ENCODE measurements around the gene INPP4B.

DNA sequence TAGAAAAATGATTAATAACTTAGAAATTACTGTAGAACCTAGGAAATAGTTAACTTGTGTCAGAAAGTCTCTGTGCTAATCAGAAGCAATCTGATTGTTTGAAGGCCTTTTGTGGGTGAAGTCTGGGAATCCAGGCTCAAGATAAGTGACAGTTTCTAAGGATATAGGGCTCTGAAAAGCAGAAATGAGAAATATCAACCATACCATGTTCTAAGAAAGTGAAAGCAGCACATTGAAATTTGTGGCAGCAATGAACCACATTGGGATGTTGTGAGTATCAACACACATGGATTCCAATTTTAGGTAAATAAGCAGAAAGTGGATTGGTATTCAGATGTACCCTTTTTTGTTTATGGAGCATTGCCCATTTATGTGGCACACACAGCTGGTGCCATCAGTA is 745.2 kb downstream of the INPP4B start:
- no peak for TF ChIP-seq POLR2A (IDR thresholded peaks at IDR 0.05)
- TF ChIP-seq, protein P1, sequence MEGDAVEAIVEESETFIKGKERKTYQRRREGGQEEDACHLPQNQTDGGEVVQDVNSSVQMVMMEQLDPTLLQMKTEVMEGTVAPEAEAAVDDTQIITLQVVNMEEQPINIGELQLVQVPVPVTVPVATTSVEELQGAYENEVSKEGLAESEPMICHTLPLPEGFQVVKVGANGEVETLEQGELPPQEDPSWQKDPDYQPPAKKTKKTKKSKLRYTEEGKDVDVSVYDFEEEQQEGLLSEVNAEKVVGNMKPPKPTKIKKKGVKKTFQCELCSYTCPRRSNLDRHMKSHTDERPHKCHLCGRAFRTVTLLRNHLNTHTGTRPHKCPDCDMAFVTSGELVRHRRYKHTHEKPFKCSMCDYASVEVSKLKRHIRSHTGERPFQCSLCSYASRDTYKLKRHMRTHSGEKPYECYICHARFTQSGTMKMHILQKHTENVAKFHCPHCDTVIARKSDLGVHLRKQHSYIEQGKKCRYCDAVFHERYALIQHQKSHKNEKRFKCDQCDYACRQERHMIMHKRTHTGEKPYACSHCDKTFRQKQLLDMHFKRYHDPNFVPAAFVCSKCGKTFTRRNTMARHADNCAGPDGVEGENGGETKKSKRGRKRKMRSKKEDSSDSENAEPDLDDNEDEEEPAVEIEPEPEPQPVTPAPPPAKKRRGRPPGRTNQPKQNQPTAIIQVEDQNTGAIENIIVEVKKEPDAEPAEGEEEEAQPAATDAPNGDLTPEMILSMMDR (IDR thresholded peaks at IDR 0.05): no peak

All from Peyer's patch (tissue), 4 donors.